Measurements from ENCODE around the gene CDS2. TPM values are rescaled to one million over a fixed set of nuclear protein-coding genes. Genes with fewer than 3 reads are reported as not detected.
A peak's percentile ranks its signal among the peaks of the same experiment; 100 is the strongest.

CDS2 gene
- total and polyA plus RNA-seq, 2 of the 13 experiments (the other 11 are each of a cell fraction or from before 2014, with no cell fraction given) = 81.3 to 153 TPM

DNA sequence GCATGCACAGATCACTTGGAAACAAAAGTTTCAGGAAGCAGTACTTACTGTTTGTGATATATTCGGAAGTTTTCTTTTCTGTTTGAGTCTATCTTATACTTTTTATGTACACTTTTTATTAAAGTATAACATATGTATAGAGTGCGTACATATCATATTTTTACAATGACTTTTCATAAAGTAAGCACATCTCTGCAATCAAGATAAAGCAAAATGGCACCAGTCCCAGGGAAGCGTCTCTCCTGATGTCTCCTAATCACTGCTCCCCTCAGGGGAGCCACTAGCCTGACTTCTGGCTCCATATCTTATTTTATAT is 26.3 kb downstream of the CDS2 start (continued):
- TF ChIP-seq, protein P1, sequence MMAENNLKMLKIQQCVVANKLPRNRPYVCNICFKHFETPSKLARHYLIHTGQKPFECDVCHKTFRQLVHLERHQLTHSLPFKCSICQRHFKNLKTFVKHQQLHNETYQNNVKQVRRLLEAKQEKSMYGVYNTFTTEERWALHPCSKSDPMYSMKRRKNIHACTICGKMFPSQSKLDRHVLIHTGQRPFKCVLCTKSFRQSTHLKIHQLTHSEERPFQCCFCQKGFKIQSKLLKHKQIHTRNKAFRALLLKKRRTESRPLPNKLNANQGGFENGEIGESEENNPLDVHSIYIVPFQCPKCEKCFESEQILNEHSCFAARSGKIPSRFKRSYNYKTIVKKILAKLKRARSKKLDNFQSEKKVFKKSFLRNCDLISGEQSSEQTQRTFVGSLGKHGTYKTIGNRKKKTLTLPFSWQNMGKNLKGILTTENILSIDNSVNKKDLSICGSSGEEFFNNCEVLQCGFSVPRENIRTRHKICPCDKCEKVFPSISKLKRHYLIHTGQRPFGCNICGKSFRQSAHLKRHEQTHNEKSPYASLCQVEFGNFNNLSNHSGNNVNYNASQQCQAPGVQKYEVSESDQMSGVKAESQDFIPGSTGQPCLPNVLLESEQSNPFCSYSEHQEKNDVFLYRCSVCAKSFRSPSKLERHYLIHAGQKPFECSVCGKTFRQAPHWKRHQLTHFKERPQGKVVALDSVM (CRISPR knock-in tag; IDR thresholded peaks at IDR 0.05) = no peak
- TF ChIP-seq NFYB (CRISPR knock-in tag; IDR thresholded peaks at IDR 0.05) (no peak), HDAC2 (CRISPR knock-in tag; IDR thresholded peaks at IDR 0.05) (no peak), LCORL (IDR thresholded peaks at IDR 0.05) (no peak), LCORL (CRISPR knock-in tag; IDR thresholded peaks at IDR 0.05) (no peak), MAFF (IDR thresholded peaks at IDR 0.05; ENCODE audit: low read depth, low read length) (0 out of 2 replicates have a peak, but pooled peaks have one; percentile 0), IRX3 (CRISPR knock-in tag; IDR thresholded peaks at IDR 0.05; ENCODE audit: borderline replicate concordance, low read depth) (no peak), DMAP1 (CRISPR knock-in tag; IDR thresholded peaks at IDR 0.05) (no peak), ZNF572 (CRISPR knock-in tag; IDR thresholded peaks at IDR 0.05) (no peak), HNF4A (CRISPR knock-in tag; IDR thresholded peaks at IDR 0.05) (no peak), PCBP2 (optimal IDR thresholded peaks at IDR 0.05; ENCODE audit: low read depth, low read length, poor library complexity, severe bottlenecking) (no peak), ZNF510 (CRISPR knock-in tag; IDR thresholded peaks at IDR 0.05; ENCODE audit: low read depth) (0 out of 2 replicates have a peak, but pooled peaks have one; percentile 13), ETV6 (CRISPR knock-in tag; conservative IDR thresholded peaks at IDR 0.05) (no peak), ZNF350 (CRISPR knock-in tag; IDR thresholded peaks at IDR 0.05; ENCODE audit: borderline replicate concordance, low read depth) (no peak), SP1 (IDR thresholded peaks at IDR 0.05) (no peak), SP1 (CRISPR knock-in tag; IDR thresholded peaks at IDR 0.05) (no peak), ZNF180 (CRISPR knock-in tag; IDR thresholded peaks at IDR 0.05; ENCODE audit: borderline replicate concordance, low read depth) (no peak), ZNF562 (CRISPR knock-in tag; IDR thresholded peaks at IDR 0.05; ENCODE audit: borderline replicate concordance) (no peak), CREM (IDR thresholded peaks at IDR 0.05) (no peak), CREM (CRISPR knock-in tag; IDR thresholded peaks at IDR 0.05) (no peak), GTF2F1 (IDR thresholded peaks at IDR 0.05; ENCODE audit: low read length) (no peak)
- TF ChIP-seq, protein P2, sequence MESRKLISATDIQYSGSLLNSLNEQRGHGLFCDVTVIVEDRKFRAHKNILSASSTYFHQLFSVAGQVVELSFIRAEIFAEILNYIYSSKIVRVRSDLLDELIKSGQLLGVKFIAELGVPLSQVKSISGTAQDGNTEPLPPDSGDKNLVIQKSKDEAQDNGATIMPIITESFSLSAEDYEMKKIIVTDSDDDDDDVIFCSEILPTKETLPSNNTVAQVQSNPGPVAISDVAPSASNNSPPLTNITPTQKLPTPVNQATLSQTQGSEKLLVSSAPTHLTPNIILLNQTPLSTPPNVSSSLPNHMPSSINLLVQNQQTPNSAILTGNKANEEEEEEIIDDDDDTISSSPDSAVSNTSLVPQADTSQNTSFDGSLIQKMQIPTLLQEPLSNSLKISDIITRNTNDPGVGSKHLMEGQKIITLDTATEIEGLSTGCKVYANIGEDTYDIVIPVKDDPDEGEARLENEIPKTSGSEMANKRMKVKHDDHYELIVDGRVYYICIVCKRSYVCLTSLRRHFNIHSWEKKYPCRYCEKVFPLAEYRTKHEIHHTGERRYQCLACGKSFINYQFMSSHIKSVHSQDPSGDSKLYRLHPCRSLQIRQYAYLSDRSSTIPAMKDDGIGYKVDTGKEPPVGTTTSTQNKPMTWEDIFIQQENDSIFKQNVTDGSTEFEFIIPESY (CRISPR knock-in tag; IDR thresholded peaks at IDR 0.05) = no peak
- TF ChIP-seq, protein P3, sequence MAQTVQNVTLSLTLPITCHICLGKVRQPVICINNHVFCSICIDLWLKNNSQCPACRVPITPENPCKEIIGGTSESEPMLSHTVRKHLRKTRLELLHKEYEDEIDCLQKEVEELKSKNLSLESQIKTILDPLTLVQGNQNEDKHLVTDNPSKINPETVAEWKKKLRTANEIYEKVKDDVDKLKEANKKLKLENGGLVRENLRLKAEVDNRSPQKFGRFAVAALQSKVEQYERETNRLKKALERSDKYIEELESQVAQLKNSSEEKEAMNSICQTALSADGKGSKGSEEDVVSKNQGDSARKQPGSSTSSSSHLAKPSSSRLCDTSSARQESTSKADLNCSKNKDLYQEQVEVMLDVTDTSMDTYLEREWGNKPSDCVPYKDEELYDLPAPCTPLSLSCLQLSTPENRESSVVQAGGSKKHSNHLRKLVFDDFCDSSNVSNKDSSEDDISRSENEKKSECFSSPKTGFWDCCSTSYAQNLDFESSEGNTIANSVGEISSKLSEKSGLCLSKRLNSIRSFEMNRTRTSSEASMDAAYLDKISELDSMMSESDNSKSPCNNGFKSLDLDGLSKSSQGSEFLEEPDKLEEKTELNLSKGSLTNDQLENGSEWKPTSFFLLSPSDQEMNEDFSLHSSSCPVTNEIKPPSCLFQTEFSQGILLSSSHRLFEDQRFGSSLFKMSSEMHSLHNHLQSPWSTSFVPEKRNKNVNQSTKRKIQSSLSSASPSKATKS (CRISPR knock-in tag; IDR thresholded peaks at IDR 0.05) = no peak
- TF ChIP-seq, protein P4, sequence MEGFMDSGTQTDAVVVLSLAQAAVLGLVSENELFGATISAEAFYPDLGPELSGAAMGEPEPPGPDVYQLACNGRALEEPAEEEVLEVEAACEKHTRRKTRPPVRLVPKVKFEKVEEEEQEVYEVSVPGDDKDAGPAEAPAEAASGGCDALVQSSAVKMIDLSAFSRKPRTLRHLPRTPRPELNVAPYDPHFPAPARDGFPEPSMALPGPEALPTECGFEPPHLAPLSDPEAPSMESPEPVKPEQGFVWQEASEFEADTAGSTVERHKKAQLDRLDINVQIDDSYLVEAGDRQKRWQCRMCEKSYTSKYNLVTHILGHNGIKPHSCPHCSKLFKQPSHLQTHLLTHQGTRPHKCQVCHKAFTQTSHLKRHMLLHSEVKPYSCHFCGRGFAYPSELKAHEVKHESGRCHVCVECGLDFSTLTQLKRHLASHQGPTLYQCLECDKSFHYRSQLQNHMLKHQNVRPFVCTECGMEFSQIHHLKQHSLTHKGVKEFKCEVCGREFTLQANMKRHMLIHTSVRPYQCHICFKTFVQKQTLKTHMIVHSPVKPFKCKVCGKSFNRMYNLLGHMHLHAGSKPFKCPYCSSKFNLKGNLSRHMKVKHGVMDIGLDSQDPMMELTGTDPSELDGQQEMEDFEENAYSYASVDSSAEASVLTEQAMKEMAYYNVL (CRISPR knock-in tag; IDR thresholded peaks at IDR 0.05; ENCODE audit: borderline replicate concordance) = no peak
- TF ChIP-seq, protein P5, sequence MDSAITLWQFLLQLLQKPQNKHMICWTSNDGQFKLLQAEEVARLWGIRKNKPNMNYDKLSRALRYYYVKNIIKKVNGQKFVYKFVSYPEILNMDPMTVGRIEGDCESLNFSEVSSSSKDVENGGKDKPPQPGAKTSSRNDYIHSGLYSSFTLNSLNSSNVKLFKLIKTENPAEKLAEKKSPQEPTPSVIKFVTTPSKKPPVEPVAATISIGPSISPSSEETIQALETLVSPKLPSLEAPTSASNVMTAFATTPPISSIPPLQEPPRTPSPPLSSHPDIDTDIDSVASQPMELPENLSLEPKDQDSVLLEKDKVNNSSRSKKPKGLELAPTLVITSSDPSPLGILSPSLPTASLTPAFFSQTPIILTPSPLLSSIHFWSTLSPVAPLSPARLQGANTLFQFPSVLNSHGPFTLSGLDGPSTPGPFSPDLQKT (CRISPR knock-in tag; IDR thresholded peaks at IDR 0.05; ENCODE audit: borderline replicate concordance) = no peak

Data from HepG2 (cell line).